Measurements from ENCODE around the gene FAM53B. TPM values are rescaled to one million over a fixed set of nuclear protein-coding genes. Genes with fewer than 3 reads are reported as not detected.
A peak's percentile ranks its signal among the peaks of the same experiment; 100 is the strongest.

The FAM53B gene
- total and polyA plus RNA-seq, 5 donors = 34.6 to 58.3 (median 49.5) TPM

DNA sequence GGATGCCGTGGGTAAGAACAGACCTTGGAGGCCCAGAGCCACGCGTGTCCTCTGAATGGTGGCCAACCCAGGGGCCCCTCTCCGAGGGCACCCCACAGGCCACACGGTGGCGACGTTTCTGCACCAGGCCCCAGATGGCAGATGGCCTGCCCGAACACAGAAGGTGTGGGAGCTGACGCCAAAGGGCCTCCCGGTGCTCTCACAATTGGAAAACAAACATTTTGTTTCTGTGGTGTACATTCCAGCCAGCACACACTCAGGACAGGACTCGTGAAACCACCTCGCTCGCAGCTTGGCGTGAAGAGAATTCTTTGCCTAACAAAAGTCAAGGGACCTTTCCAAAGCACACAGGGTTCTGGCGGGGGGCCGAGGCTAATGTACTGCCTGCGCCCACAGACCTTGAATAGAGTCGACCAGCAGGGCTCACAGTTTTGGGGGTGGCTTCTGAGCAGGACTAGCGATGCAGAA is 112.1 kb downstream of the FAM53B start:
- Histone ChIP-seq H3K4me3 (ENCODE audit: low read length) (no peak overlapping the region), H3K4me1 (ENCODE audit: control insufficient read depth, insufficient read depth, low read length) (peaks cover 45% of the 10 kb centered on the region), H3K27ac (ENCODE audit: low read length) (peak overlapping the region; percentile 61), H3K9me3 (ENCODE audit: control insufficient read depth, low read length) (no peaks in the 10 kb centered on the region), H3K27me3 (ENCODE audit: control insufficient read depth, insufficient read depth) (no peaks in the 10 kb centered on the region)
- WGBS = 57% methylated on average over 19 of the region's 19 CpGs
- ATAC-seq (peak; percentile 74 to 81), DNase-seq (peak; percentile 68 to 85 (median 80))
- intact Hi-C loops (cut with DNase I) = loop anchor here in 3 of 4 donors (5.0 kb wide), 2 partner anchors 90 to 110 kb away; partner anchors contain the start of gene FAM53B (in 3 of the 3)

DNA sequence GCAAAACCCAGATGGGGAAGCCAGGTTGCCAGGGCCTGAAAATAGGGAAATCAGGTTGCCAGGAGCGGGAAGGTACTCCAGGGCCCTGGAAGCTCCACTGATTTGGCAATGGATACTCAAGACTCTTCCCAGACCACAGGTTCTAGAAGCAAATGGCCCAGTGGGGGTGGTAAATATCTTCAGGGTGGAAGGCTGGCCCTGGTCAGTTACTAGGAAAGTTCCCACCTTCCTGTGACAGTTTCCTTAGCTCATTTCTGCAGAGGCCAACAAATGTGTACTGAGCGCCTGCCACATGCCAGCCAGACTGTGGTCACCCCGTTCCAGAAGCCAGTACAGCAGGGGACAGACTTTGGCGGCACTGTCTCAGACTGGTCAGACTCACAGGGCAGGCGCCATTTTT is 113.6 kb downstream of the FAM53B start:
- WGBS = 88% methylated on average over 5 of the region's 5 CpGs
- intact Hi-C loops (cut with DNase I) = loop anchor here in 3 of 4 donors (5.0 kb wide), 2 partner anchors 92 to 112 kb away; partner anchors contain the start of gene FAM53B (in 3 of the 3)
- ATAC-seq (no peak), DNase-seq (no peak)
- no peaks in the 10 kb centered on the region for H3K27me3 ChIP-seq (ENCODE audit: control insufficient read depth, insufficient read depth)
- H3K4me1 ChIP-seq (ENCODE audit: control insufficient read depth, insufficient read depth, low read length) = peaks cover 57% of the 10 kb centered on the region
- H3K27ac ChIP-seq (ENCODE audit: low read length) = peak overlapping the region; percentile 10
- no peaks in the 10 kb centered on the region for H3K9me3 ChIP-seq (ENCODE audit: control insufficient read depth, low read length)
- no peak overlapping the region for H3K4me3 ChIP-seq (ENCODE audit: low read length)

DNA sequence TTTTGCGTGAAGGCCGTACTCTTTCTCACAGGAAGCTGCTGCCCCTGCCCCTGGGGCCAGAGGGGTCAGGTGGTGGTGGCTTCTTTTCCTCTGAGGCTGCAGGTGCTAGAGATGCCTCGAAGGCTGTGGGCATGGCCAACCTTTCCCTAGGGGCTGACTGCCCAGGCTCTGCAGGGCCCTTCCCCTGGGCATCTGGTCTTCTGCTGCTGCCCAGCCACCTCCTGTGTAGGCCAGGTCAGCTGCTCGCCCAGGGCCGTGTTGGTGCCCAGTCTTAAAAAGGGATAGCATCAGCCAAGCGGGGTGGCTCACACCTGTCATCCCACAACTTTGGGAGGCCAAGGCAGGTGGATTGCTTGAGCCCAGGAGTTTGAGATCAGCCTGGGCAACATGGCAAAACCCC is 114.3 kb downstream of the FAM53B start:
- peaks cover 59% of the 10 kb centered on the region for H3K4me1 ChIP-seq (ENCODE audit: control insufficient read depth, insufficient read depth, low read length)
- ATAC-seq (no peak), DNase-seq (no peak)
- H3K9me3 ChIP-seq (ENCODE audit: control insufficient read depth, low read length) = no peaks in the 10 kb centered on the region
- no peaks in the 10 kb centered on the region for H3K27me3 ChIP-seq (ENCODE audit: control insufficient read depth, insufficient read depth)
- WGBS = 64% methylated on average over 6 of the region's 6 CpGs
- H3K27ac ChIP-seq (ENCODE audit: low read length) = no peak overlapping the region
- H3K4me3 ChIP-seq (ENCODE audit: low read length) = no peak overlapping the region
- intact Hi-C loops (cut with DNase I) = loop anchor here in 3 of 4 donors (5.0 kb wide), 3 partner anchors 57 to 112 kb away; partner anchors contain the start of gene FAM53B (in 3 of the 3)

DNA sequence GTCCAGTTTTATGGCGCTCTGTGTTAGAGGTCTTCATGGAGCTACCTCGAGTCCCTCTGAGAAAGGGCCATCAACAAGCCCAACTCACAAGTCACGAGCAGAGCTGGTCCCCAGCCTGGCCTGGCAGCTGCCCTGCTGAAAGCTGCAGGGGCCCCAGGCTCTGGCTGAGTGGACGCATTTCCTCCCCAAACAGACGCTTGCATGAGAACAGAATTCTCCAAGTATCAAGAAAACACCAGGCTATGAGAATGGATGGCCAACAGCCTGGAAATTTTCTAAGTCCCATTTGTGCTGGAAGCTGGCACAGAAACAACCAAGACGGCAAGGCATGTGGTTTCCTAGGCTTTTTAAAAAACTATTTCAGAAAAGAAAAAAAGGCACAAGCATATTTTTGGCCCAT is 114.8 kb downstream of the FAM53B start:
- 42% methylated on average over 6 of the region's 6 CpGs for WGBS
- DNase-seq (peak; percentile 55 to 85 (median 81)), ATAC-seq (peak in 1 of 2 donors; percentile 25)
- H3K27me3 ChIP-seq (ENCODE audit: control insufficient read depth, insufficient read depth) = no peaks in the 10 kb centered on the region
- no peak overlapping the region for H3K4me3 ChIP-seq (ENCODE audit: low read length)
- peak overlapping the region; percentile 2 for H3K27ac ChIP-seq (ENCODE audit: low read length)
- intact Hi-C loops (cut with DNase I) = loop anchor here in 1 of 4 donors (5.0 kb wide), 1 partner anchor 58 kb away; no protein-coding TSS in a partner anchor
- H3K4me1 ChIP-seq (ENCODE audit: control insufficient read depth, insufficient read depth, low read length) = peaks cover 63% of the 10 kb centered on the region
- H3K9me3 ChIP-seq (ENCODE audit: control insufficient read depth, low read length) = no peaks in the 10 kb centered on the region

DNA sequence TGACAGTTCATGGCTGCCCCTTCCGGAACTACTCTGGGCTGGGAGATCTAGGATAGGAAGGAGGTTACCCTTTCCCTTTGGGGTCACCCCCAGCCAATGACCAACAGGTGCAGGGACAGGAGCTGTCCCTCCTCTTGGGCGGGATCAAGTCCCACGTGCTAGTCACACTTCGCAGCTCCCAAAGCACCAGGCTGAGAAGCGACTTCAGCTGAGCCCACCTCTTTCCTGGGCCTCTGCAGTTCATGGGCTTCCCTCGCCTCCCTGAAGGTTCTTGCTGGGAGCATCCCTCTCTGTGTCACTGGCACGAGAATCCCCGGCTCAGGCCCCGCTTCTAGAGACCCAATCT is 115.5 kb downstream of the FAM53B start:
- H3K27me3 ChIP-seq (ENCODE audit: control insufficient read depth, insufficient read depth) = no peaks in the 10 kb centered on the region
- ATAC-seq (no peak), DNase-seq (no peak)
- intact Hi-C loops (cut with DNase I) = loop anchor here in 1 of 4 donors (5.0 kb wide), 1 partner anchor 59 kb away; no protein-coding TSS in a partner anchor
- H3K9me3 ChIP-seq (ENCODE audit: control insufficient read depth, low read length) = no peaks in the 10 kb centered on the region
- no peak overlapping the region for H3K4me3 ChIP-seq (ENCODE audit: low read length)
- peaks cover 63% of the 10 kb centered on the region for H3K4me1 ChIP-seq (ENCODE audit: control insufficient read depth, insufficient read depth, low read length)
- WGBS = 73% methylated on average over 9 of the region's 9 CpGs
- peak overlapping the region; percentile 14 for H3K27ac ChIP-seq (ENCODE audit: low read length)

DNA sequence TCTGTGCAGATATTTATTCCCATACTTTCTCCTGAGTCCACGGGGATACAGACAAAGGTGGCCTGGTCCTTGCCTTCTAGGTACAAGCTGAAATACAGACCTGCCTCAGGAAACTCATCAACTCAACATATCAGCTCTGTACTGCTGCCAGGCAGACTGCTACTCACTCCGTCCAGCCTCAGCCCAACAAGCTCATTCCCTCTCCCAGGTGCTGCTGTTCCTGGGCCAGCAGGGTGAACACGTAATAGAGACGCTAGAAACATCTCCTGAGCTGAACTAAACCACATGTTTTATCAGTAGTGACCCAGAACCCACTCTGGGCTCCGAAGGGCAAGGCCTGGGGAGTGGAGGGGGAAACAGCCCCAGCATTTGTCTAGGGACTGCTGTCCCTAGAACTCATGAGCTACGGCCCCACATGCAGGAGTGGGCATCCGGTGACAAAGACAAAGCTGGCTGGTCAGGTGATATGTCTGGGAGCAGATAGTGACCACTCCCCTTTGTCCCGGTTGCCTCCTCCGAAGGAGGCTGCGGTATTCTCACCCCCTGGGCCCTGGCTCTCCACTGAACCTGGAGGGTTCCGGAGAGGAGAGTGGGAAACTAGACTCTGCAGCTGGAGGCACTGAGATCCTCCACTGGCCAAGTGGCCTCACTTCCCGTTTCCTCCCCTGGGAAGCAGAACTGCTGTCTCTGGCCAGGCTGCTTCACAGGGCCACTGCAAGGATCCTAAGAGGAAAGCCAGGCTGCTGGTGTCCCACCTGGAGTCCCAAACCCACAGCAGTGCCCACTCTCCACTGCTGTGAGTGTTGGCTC is 116.1 kb downstream of the FAM53B start:
- peak; percentile 8 to 33 for ATAC-seq
- H3K4me3 ChIP-seq (ENCODE audit: low read length) = no peak overlapping the region
- peak; percentile 61 to 80 (median 79) for DNase-seq
- peaks cover 63% of the 10 kb centered on the region for H3K4me1 ChIP-seq (ENCODE audit: control insufficient read depth, insufficient read depth, low read length)
- WGBS = 36% methylated on average over 12 of the region's 12 CpGs
- H3K27ac ChIP-seq (ENCODE audit: low read length) = peak overlapping the region; percentile 54
- intact Hi-C loops (cut with DNase I) = loop anchor here in 1 of 4 donors (5.0 kb wide), 1 partner anchor 59 kb away; no protein-coding TSS in a partner anchor
- no peaks in the 10 kb centered on the region for H3K27me3 ChIP-seq (ENCODE audit: control insufficient read depth, insufficient read depth)
- no peaks in the 10 kb centered on the region for H3K9me3 ChIP-seq (ENCODE audit: control insufficient read depth, low read length)

DNA sequence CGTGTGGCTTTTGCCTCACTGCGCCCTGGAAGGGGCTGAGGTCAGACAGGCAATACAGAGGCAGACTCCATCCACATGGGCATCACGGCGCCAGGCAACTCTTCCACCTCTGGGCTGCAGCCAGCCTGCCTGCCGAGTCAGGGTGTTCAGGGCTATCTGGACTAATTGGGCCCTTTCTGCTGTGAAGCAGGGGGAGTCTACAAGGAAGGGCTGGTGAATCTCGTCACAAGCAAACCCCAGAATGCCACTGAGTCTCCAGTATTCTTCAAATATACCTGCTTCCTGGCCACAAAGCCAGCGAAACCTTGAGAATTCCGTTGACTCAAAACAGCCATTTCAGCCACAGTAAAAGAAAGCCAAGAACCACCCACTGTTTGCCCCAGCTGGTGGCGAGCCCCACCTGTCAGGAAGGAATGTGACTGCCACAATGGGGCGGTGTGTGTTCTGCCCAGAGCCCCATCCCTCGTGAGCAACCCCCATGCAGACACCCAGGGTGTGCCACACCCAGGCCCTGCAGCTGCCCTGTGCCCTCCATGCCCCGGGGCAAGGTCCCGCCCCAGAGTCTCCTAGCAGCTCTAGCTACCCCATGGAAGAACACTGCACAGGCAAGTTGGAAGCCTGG is 117.3 kb downstream of the FAM53B start:
- Histone ChIP-seq H3K9me3 (ENCODE audit: control insufficient read depth, low read length) (no peaks in the 10 kb centered on the region), H3K4me3 (ENCODE audit: low read length) (no peak overlapping the region), H3K27ac (ENCODE audit: low read length) (peak overlapping the region; percentile 27), H3K4me1 (ENCODE audit: control insufficient read depth, insufficient read depth, low read length) (peaks cover 62% of the 10 kb centered on the region), H3K27me3 (ENCODE audit: control insufficient read depth, insufficient read depth) (no peaks in the 10 kb centered on the region)
- intact Hi-C loops (cut with DNase I) = loop anchor here in 1 of 4 donors (5.0 kb wide), 1 partner anchor 60 kb away; no protein-coding TSS in a partner anchor
- 75% methylated on average over 13 of the region's 13 CpGs for WGBS
- ATAC-seq (no peak), DNase-seq (no peak)

DNA sequence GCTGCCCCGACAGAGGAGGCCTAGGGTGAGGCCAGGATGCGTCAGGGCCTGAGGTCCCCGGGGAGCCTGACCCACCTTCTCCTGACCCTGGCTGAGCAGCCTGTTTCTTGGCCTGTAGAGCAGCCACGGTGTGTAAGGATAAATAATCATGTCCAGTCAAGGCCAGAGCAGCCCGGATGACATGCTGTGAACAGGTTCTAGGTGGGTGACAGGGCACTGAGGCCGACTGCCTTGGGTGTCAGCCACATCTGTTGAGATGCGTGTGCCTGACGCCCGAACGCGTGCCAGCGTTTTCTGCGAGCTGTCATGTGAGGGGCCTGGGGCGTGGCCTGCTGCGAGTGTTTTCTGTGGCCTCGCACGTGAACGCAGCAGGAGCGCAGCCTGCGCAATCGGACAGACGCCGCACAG is 118.3 kb downstream of the FAM53B start:
- DNase-seq (peak; percentile 64 to 88 (median 86)), ATAC-seq (peak; percentile 16 to 62)
- WGBS = 64% methylated on average over 23 of the region's 23 CpGs
- peaks cover 59% of the 10 kb centered on the region for H3K4me1 ChIP-seq (ENCODE audit: control insufficient read depth, insufficient read depth, low read length)
- intact Hi-C loops (cut with DNase I) = loop anchor here in 1 of 4 donors (5.0 kb wide), 1 partner anchor 61 kb away; no protein-coding TSS in a partner anchor
- no peaks in the 10 kb centered on the region for H3K9me3 ChIP-seq (ENCODE audit: control insufficient read depth, low read length)
- peak overlapping the region; percentile 31 for H3K27ac ChIP-seq (ENCODE audit: low read length)
- H3K27me3 ChIP-seq (ENCODE audit: control insufficient read depth, insufficient read depth) = no peaks in the 10 kb centered on the region
- no peak overlapping the region for H3K4me3 ChIP-seq (ENCODE audit: low read length)

DNA sequence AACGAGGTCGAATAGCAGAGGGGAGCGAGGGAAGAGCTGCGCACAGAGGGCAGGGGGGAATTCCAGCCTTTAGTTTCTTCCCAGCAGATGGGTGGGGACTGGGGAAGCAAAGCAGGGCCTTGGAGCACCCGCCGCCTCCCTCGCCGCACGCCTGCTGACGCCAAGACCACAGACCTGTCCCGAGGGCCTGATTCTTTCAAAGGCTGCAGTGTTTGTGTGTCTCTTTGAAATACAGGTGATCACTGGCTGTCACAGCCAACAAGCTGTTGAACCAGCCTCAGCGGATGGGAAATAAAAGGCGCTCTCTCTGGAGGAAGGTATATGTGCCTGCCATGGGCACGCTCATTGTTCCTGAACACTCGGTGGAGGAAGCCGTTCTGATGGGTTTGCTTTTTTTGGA is 119.3 kb downstream of the FAM53B start:
- ATAC-seq = no peak
- DNase-seq = no peak
- Histone ChIP-seq H3K4me1 (ENCODE audit: control insufficient read depth, insufficient read depth, low read length) (peaks cover 51% of the 10 kb centered on the region), H3K27me3 (ENCODE audit: control insufficient read depth, insufficient read depth) (no peaks in the 10 kb centered on the region), H3K27ac (ENCODE audit: low read length) (peak overlapping the region; percentile 25), H3K4me3 (ENCODE audit: low read length) (no peak overlapping the region), H3K9me3 (ENCODE audit: control insufficient read depth, low read length) (no peaks in the 10 kb centered on the region)
- 86% methylated on average over 16 of the region's 16 CpGs for WGBS
- intact Hi-C loops (cut with DNase I) = loop anchor here in 1 of 4 donors (5.0 kb wide), 1 partner anchor 62 kb away; no protein-coding TSS in a partner anchor

DNA sequence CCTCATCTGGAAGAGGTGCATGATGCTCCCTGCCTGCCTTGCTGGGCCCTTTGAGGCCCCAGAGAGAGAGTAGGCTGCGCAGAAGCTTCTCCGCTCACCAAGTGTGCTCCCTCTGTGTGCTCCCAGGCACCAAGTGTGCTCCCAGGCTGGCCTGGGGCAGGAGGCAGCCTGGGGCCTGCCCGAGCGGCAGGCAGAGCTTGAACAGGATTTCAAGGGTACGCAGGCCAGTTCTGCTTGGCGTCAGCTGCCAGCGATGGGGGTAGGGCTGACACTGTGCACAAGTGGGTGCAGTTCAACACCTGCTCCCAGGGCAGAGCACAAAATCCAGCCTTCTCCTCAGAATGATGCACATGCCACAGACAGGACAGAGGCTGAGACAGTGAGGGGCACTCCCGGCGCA is 119.7 kb downstream of the FAM53B start:
- no peak overlapping the region for H3K4me3 ChIP-seq (ENCODE audit: low read length)
- peaks cover 49% of the 10 kb centered on the region for H3K4me1 ChIP-seq (ENCODE audit: control insufficient read depth, insufficient read depth, low read length)
- H3K27me3 ChIP-seq (ENCODE audit: control insufficient read depth, insufficient read depth) = no peaks in the 10 kb centered on the region
- 75% methylated on average over 9 of the region's 9 CpGs for WGBS
- intact Hi-C loops (cut with DNase I) = no loop called here
- ATAC-seq = peak in 1 of 2 donors; percentile 2
- DNase-seq = no peak
- H3K9me3 ChIP-seq (ENCODE audit: control insufficient read depth, low read length) = no peaks in the 10 kb centered on the region
- peak overlapping the region; percentile 25 for H3K27ac ChIP-seq (ENCODE audit: low read length)

DNA sequence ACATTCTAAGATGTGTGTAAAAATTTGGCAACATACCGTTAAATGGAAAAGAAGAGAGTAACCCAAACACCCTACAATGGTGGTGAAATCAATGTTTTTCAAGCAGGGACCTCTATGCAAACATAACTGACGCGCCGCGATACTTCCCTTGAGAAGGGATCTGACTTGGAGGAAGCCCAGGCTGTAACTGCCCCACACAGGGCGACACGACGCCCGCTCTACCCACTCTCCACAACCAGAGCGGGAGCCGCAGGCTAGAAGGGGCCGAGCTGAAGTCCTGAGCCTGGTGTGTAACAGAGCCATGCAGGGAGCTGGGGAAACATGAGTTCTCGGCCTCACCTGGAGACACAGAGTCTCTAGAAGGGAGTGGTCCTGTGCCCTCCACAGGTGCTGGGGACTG is 120.2 kb downstream of the FAM53B start:
- intact Hi-C loops (cut with DNase I) = no loop called here
- H3K27ac ChIP-seq (ENCODE audit: low read length) = peak overlapping the region; percentile 19
- H3K9me3 ChIP-seq (ENCODE audit: control insufficient read depth, low read length) = no peaks in the 10 kb centered on the region
- no peak for DNase-seq
- no peak overlapping the region for H3K4me3 ChIP-seq (ENCODE audit: low read length)
- no peaks in the 10 kb centered on the region for H3K27me3 ChIP-seq (ENCODE audit: control insufficient read depth, insufficient read depth)
- no peak for ATAC-seq
- peaks cover 45% of the 10 kb centered on the region for H3K4me1 ChIP-seq (ENCODE audit: control insufficient read depth, insufficient read depth, low read length)
- 90% methylated on average over 13 of the region's 13 CpGs for WGBS
